Hepatocyte (in vitro differentiated cells): ENCODE results near the gene IMMP2L.

Experiments used
- CTCF ChIP-seq: fragments of 200-600 bp; sonication (generic); IDR thresholded peaks from 2 replicates; pipeline ENCODE4 v1.5.1; 2016; ENCODE audit warnings: antibody characterized with exemption, mild to moderate bottlenecking; ENCODE audit not compliant: poor library complexity
- EZH2phosphoT487 ChIP-seq: fragments of 200-600 bp; sonication (generic); IDR thresholded peaks from one replicate; pipeline ENCODE4 v1.6.1; 2018; ENCODE audit warnings: antibody characterized with exemption, mild to moderate bottlenecking, low read depth, moderate library complexity; ENCODE audit not compliant: unreplicated experiment, severe bottlenecking

- TF ChIP-seq CTCF, result no peak
- no peak for TF ChIP-seq EZH2phosphoT487
Measured at GRCh38 chr7:110854166-110854565, 708.1 kb downstream of the IMMP2L start.
